ENCODE data around the gene TRIM37.

- TF ChIP-seq CTCF (IDR thresholded peaks at IDR 0.05; ENCODE audit: insufficient read depth, low read length) (no peak), REST (IDR thresholded peaks at IDR 0.05; ENCODE audit: insufficient replicate concordance, low read depth) (no peak), SPI1 (IDR thresholded peaks at IDR 0.05; ENCODE audit: borderline replicate concordance, low read depth) (no peak), POLR2AphosphoS5 (IDR thresholded peaks at IDR 0.05; ENCODE audit: low read depth) (no peak), GABPA (IDR thresholded peaks at IDR 0.05; ENCODE audit: low read depth) (no peak)
Measured at GRCh38 chr17:58947411-58947810, 159.3 kb downstream of the TRIM37 start.

Data from HL-60 (cell line).